CD4-positive, alpha-beta T cell treated with Interleukin-2 at 100 ng/mL for 4 hours (primary cell): ENCODE data around the gene THRB.

ENCODE experiments used
- DNase-seq: peaks from one replicate; pipeline ENCODE4 v3.0.0-alpha.2; 2020; ENCODE audit warnings: low spot score

Gene THRB

DNA sequence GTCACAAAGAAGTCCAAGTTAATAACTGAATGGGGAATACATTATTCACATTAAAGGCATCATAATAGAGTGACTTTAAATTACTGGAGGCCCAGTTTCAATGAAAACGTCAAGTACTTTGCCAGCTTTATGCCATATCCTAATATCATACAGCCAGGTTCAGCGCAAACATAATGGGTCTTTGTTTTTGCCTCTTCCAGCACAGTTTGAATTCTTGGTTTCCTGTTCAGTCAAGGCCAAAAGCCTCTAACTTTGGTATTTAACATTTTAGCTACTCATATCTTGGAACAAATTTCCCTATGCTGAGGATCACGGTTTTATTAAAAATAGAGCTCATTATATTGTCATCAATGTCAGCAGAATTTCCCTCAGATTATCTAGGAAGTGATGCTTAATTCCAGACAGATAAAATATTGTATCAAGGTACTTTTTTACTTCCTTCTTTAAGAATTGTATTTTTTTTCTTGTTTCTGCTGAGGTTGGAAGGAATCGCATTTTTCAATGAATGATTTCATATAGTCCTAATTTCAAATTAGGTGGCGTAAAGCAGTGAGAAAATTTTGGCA is 269.2 kb downstream of the THRB start:
- DNase-seq: no peak

- no peak for DNase-seq
Observed at GRCh38 chr3:24224666-24225384, 269.8 kb downstream of the THRB start.

- DNase-seq: no peak
Observed at GRCh38 chr3:24222165-24222805, 272.4 kb downstream of the THRB start.

DNA sequence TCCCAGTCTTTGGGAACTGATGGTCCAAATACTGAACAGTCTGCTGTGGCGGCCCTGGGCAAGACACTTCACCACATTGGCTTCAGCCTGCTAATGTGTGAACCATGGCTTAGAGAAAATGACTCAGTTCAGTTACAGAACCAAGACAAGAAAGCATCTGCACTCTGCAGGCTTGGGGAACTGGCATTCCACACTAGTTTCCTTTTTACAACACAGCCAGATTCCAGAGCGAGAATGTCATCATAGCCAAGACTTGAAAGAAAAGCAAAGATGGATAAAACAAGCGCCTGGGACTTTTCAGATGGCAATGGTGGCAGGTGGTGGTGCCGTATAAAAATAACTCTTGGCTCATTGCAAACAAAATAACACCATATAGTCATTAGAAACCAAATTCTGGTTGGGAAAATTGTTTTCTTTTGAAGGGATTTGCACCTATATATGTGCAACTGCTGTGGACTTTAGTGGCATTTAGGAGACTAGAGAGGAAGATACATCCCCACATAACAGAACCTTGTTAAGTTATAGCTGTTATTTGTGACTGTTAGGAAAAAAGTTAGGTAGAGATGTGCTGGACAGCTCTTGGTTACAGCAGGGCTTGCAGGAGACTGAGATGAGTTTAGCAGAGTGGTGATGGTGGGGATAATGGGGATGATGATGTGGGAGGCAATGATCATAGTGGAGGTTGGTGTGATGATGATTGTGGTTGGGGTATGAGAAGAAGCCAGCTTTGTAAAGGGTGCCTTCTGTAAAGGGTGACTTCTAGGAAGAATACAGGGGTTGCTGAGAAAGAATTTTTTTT is 273.6 kb downstream of the THRB start:
- no peak for DNase-seq

DNA sequence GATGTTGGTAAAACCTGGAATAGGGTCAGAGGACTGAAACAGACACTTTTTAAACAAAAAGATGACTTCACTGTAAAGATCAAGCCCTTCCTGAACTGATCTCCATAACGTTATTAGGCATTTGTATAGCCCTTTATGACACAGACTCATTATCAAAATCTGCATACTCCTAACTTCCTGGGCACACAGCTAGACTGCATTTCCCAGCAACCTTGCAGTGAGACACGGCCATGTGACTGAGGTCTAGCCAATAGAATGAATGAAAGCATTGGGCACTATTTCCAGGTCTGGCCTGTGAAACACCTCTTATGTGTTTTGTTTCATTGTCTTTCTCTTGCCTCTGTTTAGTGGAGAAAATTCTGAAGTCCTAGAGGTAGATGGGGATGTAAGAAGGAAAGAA is 279.1 kb downstream of the THRB start:
- DNase-seq: no peak

DNA sequence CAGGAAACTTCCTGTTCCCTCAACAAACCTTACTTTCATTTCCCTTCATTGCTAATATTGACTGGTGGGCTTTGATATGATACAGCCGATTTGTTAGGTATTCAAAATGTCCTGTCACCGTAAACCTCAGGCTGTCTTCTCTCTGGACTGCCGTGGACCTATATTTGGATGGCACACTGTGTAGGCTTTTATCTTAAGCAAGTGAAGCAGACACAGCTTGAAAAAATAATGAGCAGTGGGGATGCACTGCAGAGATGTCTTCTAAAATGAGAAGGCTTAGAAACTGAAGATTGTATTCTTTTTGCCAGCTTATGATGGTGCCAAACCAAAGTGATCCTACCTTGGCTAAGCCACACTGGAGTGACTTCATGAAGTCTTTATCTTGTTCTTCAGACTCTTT is 283.3 kb downstream of the THRB start:
- no peak for DNase-seq

GRCh38 chr3:24202071-24202470 is 292.6 kb downstream of the THRB start:
- DNase-seq: no peak

- no peak for DNase-seq
Observed at GRCh38 chr3:24201301-24201700, 293.3 kb downstream of the THRB start.

- no peak for DNase-seq
Observed at GRCh38 chr3:24199775-24200247, 294.8 kb downstream of the THRB start.

GRCh38 chr3:24199300-24199699 is 295.4 kb downstream of the THRB start:
- no peak for DNase-seq

DNA sequence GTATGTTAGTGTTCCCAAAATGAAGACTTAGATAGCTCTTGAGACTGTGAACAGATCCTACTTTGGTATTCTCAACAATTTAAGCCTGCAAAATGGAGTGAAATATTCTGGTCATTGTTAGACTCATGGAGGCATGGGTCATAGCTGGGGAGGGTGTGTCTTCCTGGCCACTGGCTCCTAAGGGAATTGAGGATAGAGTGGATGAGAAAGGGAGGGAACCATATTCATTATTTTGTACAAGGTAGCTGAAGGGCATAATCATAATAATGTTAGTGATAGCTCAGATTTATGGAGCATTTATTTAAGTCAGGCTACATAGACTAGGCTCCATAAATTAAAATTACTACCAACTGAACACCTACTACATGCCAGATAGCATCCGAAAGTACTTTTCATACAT is 295.9 kb downstream of the THRB start:
- DNase-seq: no peak

DNA sequence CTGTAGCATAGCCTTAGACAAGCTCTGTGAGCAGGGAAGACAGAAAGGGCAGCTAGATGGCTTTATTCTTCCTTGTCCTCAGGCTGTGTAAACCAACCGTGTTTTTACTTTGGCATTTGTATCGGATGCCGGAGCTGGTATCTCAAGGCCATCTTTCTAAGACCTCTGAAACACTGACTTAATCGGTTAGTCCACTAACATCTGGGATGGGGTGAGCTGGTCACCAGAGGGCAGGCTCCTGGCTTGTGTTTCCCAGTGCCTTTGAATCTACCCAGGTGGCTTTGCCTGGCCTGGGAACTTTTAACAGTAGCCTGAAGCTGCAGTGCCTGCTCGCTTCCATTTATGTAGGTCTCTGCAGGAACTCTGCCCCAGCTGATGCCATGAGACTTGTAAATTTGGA is 296.8 kb downstream of the THRB start:
- no peak for DNase-seq

- no peak for DNase-seq
Observed at GRCh38 chr3:24196526-24196925, 298.1 kb downstream of the THRB start.

GRCh38 chr3:24195504-24196230 is 299.0 kb downstream of the THRB start:
- no peak for DNase-seq

- no peak for DNase-seq
Observed at GRCh38 chr3:24192469-24193056, 302.1 kb downstream of the THRB start.

GRCh38 chr3:24191801-24192403 is 302.7 kb downstream of the THRB start:
- DNase-seq: no peak

- no peak for DNase-seq
Observed at GRCh38 chr3:24190256-24190655, 304.4 kb downstream of the THRB start.

DNA sequence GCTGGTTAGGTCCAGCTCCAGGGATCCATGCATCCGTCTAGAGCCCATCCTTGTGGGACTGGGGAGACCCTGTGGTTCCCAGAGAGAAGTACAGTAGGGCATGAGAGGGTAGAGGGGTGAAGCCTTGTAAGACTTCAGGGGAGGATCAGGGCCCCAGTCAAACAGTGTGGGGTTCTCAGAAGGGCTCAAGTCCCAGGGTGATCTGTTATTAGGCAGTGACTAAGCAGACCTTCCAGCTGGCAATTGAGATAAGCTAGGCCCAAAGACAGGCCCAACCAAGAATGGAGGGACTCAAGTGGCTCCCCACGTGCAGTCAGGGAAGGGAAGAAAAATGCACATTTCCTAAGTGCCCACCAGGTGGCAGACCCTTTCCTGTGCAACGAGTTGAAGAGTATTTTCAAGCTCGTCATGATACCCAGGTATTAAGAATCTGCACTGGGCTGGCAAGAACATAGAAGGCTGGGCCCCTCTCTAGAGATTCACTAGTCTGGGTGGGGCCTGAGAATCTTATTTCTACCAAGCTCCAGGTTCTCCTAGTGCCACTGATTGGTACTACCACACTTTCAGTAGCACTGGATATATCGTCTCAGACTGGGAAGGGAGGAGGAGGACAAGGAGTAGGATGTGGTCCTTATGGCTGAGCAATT is 308.8 kb downstream of the THRB start:
- DNase-seq: no peak

DNA sequence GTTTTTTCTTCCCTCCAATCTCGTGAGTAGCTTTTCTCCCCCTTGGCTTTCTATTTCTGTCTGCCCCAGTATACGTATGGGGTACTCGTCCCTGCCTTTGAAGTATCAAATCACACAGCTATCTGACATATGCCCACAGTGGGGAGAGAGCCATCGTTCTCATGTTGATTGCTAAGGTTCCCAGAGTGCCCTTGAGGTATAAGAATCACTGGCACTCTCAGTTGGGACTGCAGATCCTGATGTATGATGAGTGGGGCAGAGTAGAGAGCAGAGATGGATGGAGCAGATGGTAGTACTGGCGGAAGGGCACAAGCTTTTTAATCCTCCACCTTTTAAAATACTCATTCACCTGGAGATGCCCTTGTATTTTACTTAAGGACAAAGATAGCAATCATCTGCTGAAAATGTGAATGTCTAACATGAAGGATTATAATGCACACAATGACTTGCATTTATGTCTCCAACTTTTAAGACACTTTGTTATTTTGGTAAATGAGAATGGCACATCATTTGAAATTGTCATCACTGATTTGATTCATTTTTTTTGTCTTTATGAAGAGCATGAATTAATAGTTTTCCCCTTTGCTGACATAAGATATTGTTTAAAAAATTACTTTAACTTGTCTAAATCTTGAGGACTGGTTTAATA is 310.0 kb downstream of the THRB start:
- no peak for DNase-seq

DNA sequence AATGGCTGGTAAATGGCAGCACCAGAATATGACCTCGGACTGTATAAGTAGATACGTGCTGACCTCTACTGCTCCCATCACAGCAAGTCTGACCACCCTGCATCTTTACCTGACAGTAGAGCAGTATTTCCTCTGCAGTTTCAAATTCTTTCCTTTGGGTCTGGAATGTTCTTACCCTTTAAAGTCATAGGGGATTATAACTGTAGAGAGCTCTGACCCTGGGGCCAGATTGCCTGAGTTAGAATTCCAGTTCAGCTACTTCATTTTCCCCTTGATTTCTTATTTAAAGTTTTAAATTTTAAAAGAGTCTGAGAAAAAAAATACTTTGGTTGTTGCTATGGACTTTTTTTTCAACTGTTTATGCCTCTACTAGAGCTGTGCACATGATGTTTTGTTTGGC is 311.9 kb downstream of the THRB start:
- DNase-seq: no peak
